Stomach smooth muscle (tissue), 2 donors: ENCODE measurements around the gene GABPB1.

Experiments used
- H3K27ac ChIP-seq: one replicate; pipeline ENCODE4 v1.7.0; 2013; ENCODE audit warnings: mild to moderate bottlenecking, low read length, inconsistent platforms
- H3K27me3 ChIP-seq, 2 donors: one replicate each; pipeline ENCODE4 v1.7.0; 2013; ENCODE audit warnings: low read length in 2 of 2; ENCODE audit not compliant: insufficient read depth in 2 of 2, control insufficient read depth in 1 of 2
- H3K36me3 ChIP-seq, 2 donors: one replicate each; pipeline ENCODE4 v1.7.0; 2013; ENCODE audit warnings: low read length in 2 of 2; ENCODE audit not compliant: control insufficient read depth in 2 of 2, insufficient read depth in 2 of 2
- H3K4me1 ChIP-seq: one replicate; pipeline ENCODE4 v1.7.0; 2013; ENCODE audit warnings: low read length; ENCODE audit not compliant: control insufficient read depth, insufficient read depth
- H3K4me3 ChIP-seq, 2 donors: one replicate each; pipeline ENCODE4 v1.7.0; 2013; ENCODE audit warnings: low read length in 2 of 2
- H3K9ac ChIP-seq, 2 donors: one replicate each; pipeline ENCODE4 v1.7.0; 2013; ENCODE audit warnings: low read length in 2 of 2, mild to moderate bottlenecking in 1 of 2
- H3K9me3 ChIP-seq, 2 donors: one replicate each; pipeline ENCODE4 v1.7.0; 2013; ENCODE audit warnings: low read length in 2 of 2; ENCODE audit not compliant: control insufficient read depth in 2 of 2
- donor health status: healthy.
- donor health status: Pancreatic carcinoma.

Gene GABPB1

DNA sequence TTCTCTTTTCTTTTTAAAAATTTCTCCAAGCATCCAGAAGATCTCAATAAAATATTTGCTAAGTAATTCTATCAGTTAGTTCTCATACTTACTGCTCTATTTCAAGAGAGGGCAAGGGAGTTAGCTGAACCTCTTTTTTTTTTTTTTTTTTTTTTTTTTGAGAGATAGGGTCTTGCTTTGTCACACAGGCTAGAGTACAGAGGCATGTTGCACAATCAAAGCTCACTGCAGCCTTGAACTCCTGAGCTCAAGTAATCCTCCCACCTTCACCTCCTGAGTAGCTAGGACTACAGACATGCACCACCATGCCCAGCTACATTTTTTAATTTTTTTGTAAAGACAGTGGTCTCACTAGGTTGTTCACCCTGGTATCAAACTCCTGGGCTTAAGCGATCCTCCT, 110.8 kb downstream of the GABPB1 start:
- no peak overlapping the region for H3K9ac ChIP-seq
- no peak overlapping the region for H3K4me3 ChIP-seq
- no peaks in the 10 kb centered on the region for H3K9me3 ChIP-seq
- H3K36me3 ChIP-seq = no peaks in the 10 kb centered on the region
- no peak overlapping the region for H3K27ac ChIP-seq
- H3K27me3 ChIP-seq = no peaks in the 10 kb centered on the region
- H3K4me1 ChIP-seq = peaks cover 3% of the 10 kb centered on the region

DNA sequence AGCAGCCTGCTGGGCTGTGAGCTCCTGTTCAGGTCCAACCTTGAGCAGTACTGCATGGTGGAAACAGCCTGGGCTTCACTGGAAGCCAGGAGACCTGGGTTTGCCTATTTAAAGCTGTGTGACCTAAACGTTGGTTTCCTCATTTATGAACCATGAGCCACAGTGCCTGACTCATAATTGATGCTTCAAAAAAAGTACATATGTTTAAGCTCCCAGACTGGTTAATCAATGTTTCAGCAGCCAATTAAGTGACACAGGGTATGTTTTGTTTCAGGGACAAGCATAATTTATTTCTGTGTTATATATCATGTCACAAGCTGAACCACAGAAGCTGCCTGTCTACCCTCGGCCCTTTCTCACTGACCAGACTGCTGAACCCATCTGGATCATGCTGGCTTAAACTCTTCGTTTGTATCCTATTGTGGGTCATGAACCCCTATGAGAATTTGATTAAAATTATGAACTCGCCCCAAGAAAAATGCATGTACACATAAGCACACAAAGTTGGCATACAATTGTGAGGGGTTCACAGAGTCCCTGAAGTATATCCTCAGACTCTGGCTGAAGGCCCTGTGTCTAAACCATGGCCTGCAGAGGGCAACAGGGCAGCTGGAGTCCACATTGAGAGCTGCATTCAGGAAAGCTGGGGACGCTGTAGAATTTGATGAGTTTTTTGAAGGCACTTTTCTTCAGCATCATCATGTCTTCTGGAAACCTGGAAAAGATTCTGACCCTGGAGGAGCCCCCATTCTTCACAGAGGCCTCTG, 113.1 kb downstream of the GABPB1 start:
- Histone ChIP-seq H3K4me1 (no peaks in the 10 kb centered on the region), H3K9ac (no peak overlapping the region), H3K4me3 (no peak overlapping the region), H3K27me3 (peaks cover 0 to 3% of the 10 kb centered on the region in 2 donors), H3K36me3 (no peaks in the 10 kb centered on the region), H3K9me3 (no peaks in the 10 kb centered on the region), H3K27ac (no peak overlapping the region)

DNA sequence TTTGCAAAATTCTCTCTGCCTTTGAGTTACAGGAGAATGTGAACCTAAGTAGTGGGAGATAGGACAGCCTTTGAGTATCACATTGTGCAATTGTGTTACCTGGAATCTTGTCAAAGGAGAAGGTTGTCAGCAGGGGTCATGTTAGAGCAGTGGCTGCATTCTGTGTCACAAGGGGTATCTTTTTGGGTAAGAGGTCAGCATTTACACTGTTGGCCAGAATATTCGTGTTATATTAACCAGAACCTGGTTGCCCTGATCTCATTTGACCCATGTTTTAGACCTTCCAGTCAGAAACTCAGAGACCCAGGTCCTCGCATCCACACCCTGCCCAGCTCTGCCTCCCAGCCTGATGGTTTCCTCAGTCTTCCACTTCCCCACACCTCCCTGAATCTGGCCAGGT, 116.7 kb downstream of the GABPB1 start:
- Histone ChIP-seq H3K4me3 (no peak overlapping the region), H3K9ac (no peak overlapping the region), H3K27me3 (peaks cover 0 to 3% of the 10 kb centered on the region in 2 donors), H3K27ac (no peak overlapping the region), H3K4me1 (no peaks in the 10 kb centered on the region), H3K9me3 (no peaks in the 10 kb centered on the region), H3K36me3 (no peaks in the 10 kb centered on the region)

DNA sequence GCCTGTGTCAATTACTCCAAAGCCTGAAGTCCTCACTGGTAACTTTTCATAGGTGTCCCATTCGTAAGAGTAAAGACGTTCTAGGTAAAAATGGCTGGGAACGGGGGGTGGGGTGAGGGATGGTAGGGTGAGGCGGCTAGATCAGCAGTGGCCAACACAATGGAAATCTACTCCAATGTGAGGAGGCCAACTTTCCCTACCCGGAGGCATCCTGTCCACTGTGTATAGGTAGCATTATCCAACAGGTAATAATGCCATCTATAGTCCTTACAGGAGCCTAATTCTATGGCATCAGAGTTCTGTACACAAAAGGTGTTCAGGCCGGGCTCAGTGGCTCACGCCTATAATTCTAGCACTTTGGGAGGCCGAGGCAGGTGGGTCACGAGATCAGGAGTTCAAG, 118.6 kb downstream of the GABPB1 start:
- Histone ChIP-seq H3K9me3 (no peaks in the 10 kb centered on the region), H3K9ac (no peak overlapping the region), H3K27ac (no peak overlapping the region), H3K4me1 (no peaks in the 10 kb centered on the region), H3K36me3 (no peaks in the 10 kb centered on the region), H3K27me3 (peaks cover 0 to 3% of the 10 kb centered on the region in 2 donors), H3K4me3 (no peak overlapping the region)

DNA sequence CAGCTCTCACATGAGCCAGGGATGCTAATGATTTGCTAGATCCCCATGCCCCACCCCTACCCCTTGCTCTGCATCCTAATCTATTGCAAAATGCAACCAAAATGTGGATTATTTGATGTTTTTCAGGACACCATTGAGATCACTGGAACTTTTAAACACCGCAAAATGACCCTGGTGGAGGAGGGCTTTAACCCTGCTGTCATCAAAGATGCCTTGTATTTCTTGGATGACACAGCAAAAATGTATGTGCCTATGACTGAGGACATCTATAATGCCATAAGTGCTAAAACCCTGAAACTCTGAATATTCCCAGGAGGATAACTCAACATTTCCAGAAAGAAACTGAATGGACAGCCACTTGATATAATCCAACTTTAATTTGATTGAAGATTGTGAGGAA, 119.2 kb downstream of the GABPB1 start:
- H3K4me1 ChIP-seq = no peaks in the 10 kb centered on the region
- H3K27ac ChIP-seq = no peak overlapping the region
- no peaks in the 10 kb centered on the region for H3K36me3 ChIP-seq
- H3K9me3 ChIP-seq = no peaks in the 10 kb centered on the region
- no peak overlapping the region for H3K4me3 ChIP-seq
- peaks cover 0 to 3% of the 10 kb centered on the region in 2 donors for H3K27me3 ChIP-seq
- H3K9ac ChIP-seq = no peak overlapping the region

DNA sequence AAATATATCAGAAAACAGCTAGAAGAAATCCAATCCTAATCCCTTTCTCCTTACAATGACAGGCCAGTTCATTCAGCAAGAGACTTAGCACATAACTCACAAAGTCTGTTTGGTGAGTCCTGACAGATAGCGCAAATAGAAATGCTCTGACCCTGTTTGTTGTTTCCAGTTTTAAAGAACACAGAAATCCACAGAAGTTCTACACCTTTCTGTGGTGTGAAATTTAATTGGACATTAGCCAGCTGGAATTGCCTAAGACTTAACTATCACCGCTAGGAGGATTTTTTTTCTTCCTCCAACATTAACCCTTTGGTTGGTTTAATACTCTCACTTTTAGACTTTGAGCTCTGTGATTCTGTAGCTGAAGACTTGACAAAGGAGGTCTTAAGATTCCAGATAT, 120.2 kb downstream of the GABPB1 start:
- Histone ChIP-seq H3K27ac (no peak overlapping the region), H3K36me3 (no peaks in the 10 kb centered on the region), H3K9me3 (no peaks in the 10 kb centered on the region), H3K4me1 (no peaks in the 10 kb centered on the region), H3K9ac (no peak overlapping the region), H3K27me3 (peaks cover 0 to 3% of the 10 kb centered on the region in 2 donors), H3K4me3 (no peak overlapping the region)

DNA sequence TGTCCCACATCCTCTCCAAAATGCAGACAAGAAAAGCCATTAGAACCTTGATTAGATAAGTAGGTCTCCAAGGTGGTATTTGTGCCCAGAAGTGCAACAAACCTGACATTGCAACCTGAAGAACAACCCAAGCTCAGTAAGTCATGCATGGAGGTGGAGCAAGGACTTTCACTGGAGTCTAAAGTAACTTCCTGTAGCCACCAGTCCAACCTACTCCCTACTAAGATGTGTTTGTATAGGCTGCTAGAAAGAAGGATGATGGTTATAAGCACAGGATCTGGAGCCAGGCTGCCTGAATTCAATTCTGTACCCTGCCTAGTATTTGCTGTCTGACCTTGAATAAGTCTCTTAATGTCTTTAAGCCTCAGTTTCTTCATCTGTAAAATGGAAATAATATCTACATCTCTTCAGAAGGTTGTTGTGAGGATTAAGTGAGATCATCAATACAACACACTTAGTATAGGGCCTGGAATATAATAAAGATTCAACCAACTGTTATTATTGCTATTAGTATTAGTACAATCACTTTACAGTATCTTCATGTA, 121.7 kb downstream of the GABPB1 start:
- Histone ChIP-seq H3K4me3 (no peak overlapping the region), H3K4me1 (no peaks in the 10 kb centered on the region), H3K27me3 (peaks cover 0 to 3% of the 10 kb centered on the region in 2 donors), H3K27ac (no peak overlapping the region), H3K36me3 (no peaks in the 10 kb centered on the region), H3K9ac (no peak overlapping the region), H3K9me3 (no peaks in the 10 kb centered on the region)

DNA sequence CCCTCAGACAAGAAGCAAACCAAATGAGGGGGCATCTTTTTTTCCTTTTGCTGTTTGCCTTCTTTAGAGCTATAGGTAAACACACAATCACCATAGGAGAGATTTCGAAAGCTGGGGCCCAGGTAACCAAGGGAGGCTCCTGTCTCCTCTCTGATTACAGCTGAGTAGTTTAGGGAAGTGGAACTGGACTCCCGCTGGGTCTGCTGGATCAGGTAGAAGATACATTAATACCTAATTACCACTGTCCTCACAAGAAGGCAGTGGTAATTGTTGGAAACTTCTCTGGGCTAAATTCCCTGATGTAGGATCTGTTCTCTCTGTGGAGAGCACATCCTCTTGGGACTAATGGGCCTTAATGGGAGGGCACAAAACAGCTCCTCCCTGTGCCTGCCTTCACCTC, 122.2 kb downstream of the GABPB1 start:
- Histone ChIP-seq H3K9ac (no peak overlapping the region), H3K27ac (no peak overlapping the region), H3K4me3 (no peak overlapping the region), H3K9me3 (no peaks in the 10 kb centered on the region), H3K27me3 (peaks cover 0 to 3% of the 10 kb centered on the region in 2 donors), H3K4me1 (no peaks in the 10 kb centered on the region), H3K36me3 (no peaks in the 10 kb centered on the region)

DNA sequence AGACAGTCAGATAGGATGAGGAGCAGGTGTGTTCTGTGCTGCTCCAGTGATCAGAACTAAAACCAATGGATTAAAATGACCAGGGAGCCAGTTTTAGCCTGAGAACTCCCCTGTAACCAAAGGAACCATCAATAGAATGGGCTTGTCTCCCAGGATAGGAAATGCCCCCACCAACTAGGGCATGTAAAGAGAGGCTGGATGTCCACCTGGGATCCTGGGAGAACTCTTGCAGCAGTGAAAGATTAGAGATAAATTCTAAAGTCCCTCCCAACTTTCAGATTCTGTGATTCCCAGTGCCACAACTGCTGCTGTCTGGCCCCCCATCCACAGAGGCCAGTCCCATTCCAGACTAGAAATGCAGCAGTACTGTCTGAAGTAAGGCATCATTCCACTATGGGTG, 123.2 kb downstream of the GABPB1 start:
- no peaks in the 10 kb centered on the region for H3K27me3 ChIP-seq
- no peaks in the 10 kb centered on the region for H3K4me1 ChIP-seq
- no peak overlapping the region for H3K9ac ChIP-seq
- H3K4me3 ChIP-seq = no peak overlapping the region
- H3K27ac ChIP-seq = no peak overlapping the region
- no peaks in the 10 kb centered on the region for H3K9me3 ChIP-seq
- H3K36me3 ChIP-seq = no peaks in the 10 kb centered on the region

DNA sequence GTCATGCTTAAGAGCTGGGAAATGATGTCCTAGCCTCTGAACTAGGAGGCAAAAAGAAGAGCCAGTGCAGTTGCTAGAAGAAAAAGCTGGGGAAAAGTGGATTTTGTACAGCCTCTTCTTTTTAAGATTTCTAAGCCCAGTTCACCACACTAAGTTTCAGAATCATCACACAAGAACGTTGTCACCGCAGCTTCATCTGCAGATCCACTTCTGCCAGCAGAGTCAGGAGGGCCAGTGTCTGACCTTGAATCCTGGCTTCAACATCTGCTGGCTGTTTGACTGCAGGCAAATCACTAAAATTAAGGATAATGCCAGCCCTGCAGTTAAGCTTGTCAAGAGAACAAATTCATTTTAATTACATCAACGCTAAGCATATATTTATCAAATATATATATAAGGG, 125.7 kb downstream of the GABPB1 start:
- no peaks in the 10 kb centered on the region for H3K27me3 ChIP-seq
- H3K9ac ChIP-seq = no peak overlapping the region
- H3K4me1 ChIP-seq = no peaks in the 10 kb centered on the region
- H3K4me3 ChIP-seq = no peak overlapping the region
- no peak overlapping the region for H3K27ac ChIP-seq
- H3K36me3 ChIP-seq = no peaks in the 10 kb centered on the region
- no peaks in the 10 kb centered on the region for H3K9me3 ChIP-seq

DNA sequence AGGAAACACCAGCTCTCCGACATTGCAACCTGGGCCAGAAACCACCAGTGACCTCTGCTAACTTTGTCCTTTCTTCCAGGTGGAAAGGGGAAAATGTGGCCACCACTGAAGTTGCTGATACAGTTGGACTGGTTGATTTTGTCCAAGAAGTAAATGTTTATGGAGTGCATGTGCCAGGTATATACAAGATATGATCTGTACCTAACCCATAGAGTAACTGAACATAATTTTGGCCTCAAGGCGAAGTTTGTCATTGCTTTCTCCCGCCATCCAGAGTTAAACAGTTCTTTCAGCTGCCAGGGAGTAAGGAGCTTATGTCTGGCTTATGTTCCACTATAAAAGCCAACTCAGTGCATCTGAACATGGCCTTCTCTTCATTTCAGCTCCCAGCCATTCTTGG, 126.1 kb downstream of the GABPB1 start:
- Histone ChIP-seq H3K27me3 (no peaks in the 10 kb centered on the region), H3K4me1 (no peaks in the 10 kb centered on the region), H3K9ac (no peak overlapping the region), H3K9me3 (no peaks in the 10 kb centered on the region), H3K27ac (no peak overlapping the region), H3K4me3 (no peak overlapping the region), H3K36me3 (no peaks in the 10 kb centered on the region)
